ENCODE data around the gene POU2F1. TPM values are rescaled to one million over a fixed set of nuclear protein-coding genes. Genes with fewer than 3 reads are reported as not detected.

POU2F1 gene
- total RNA-seq, 4 donors from 2014 or later, result 14.0 to 45.5 (median 19.8) TPM

DNA sequence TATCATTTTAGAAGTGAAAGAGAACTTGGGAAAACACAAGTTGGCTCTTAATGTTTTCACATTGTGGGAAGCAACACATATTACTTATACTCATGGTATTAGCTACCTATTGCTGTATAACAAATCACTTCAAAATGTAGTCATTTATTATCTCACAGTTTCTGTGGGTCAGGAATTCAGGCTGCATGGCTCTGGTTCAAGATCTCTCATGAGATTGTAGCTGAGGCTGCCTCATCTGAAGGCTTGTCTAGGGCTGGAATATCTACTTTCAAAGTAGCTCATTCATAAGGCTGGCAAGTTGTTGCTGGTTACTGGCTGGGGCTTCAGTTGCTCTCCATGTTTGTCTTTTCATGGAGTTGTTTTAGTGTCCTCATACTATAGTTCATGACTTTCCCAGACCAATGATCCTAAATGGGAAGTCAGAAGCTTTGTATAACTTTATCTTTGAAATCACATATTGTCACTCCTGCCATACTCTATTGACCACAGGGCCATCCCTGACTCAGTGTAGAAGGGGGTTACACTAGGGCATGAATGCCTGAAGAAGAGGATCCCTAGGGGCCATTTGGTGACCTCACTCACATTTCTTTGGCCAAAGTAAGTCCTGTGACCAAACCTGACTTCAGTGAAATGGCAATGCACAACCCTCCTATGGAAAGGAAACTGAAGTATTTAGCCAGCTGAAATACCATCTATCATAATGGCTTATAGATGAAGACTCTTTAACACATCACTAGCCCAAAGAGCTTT lies 37.9 kb upstream of the POU2F1 start:
- Histone ChIP-seq H3K9me3 (no peaks in the 10 kb centered on the region), H3K27me3 (no peaks in the 10 kb centered on the region), H3K27ac (no peak overlapping the region), H3K4me1 (no peaks in the 10 kb centered on the region), H3K36me3 (no peaks in the 10 kb centered on the region), H3K4me3 (replicated peaks in 1 of 3) (no peak overlapping the region)
- TF ChIP-seq CTCF (IDR thresholded peaks at IDR 0.05) (no peak), POLR2A (IDR thresholded peaks at IDR 0.05) (no peak)
- no peak for DNase-seq
- intact Hi-C loops (cut with DNase I), result no loop called here

DNA sequence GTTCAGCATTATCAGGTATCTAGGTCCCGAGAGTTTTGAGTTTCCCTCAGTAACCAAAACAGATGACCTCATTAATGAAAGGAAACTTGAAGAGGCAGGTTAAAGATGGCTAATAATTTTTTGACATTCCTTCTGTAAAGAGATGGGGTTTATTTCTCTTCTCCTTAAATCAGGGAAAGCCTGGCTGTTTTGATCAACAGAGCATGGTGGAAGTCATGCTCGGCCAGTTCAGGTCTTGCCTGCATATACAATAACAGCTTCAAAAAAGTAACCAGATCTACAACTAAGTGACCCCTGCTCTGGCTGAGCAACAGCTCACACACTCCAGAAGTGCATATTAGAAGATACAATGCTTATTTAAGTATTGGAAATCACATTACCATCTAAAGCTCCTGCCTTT lies 36.6 kb upstream of the POU2F1 start:
- TF ChIP-seq POLR2A (IDR thresholded peaks at IDR 0.05) (no peak), CTCF (IDR thresholded peaks at IDR 0.05) (no peak)
- intact Hi-C loops (cut with DNase I), result no loop called here
- no peaks in the 10 kb centered on the region for H3K36me3 ChIP-seq
- no peaks in the 10 kb centered on the region for H3K9me3 ChIP-seq
- no peak overlapping the region for H3K4me3 ChIP-seq (replicated peaks in 1 of 3)
- no peaks in the 10 kb centered on the region for H3K27me3 ChIP-seq
- H3K27ac ChIP-seq, result no peak overlapping the region
- no peaks in the 10 kb centered on the region for H3K4me1 ChIP-seq
- no peak for DNase-seq
- 50 to 52% methylated on average over 2 of the region's 2 CpGs for WGBS, 2 donors

DNA sequence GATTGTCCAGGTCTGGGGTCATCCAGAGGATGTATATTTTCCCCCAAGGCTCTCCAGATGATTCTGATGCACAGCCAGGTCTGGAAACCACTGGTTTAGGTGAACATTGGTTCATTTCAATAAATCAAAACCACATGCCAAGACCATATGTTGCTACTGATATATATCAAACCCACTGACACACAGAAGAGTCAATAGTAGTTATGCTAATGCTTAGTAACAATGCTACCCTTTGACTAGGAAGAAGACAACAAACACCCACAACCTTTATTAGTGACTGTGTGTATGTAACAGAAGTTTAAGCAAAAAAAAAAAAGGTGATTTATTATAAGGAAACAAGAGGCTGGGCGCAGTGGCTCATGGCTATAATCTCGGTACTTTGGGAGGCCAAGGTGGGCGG lies 35.6 kb upstream of the POU2F1 start:
- TF ChIP-seq POLR2A (IDR thresholded peaks at IDR 0.05) (no peak), CTCF (IDR thresholded peaks at IDR 0.05) (no peak)
- intact Hi-C loops (cut with DNase I), result no loop called here
- Histone ChIP-seq H3K4me1 (no peaks in the 10 kb centered on the region), H3K27me3 (no peaks in the 10 kb centered on the region), H3K27ac (no peak overlapping the region), H3K4me3 (replicated peaks in 1 of 3) (no peak overlapping the region), H3K36me3 (no peaks in the 10 kb centered on the region), H3K9me3 (no peaks in the 10 kb centered on the region)
- 90 to 94% methylated on average over 3 of the region's 3 CpGs for WGBS, 2 donors
- DNase-seq, result no peak

GRCh38 chr1:167185974-167186657 lies 34.6 kb upstream of the POU2F1 start:
- Histone ChIP-seq H3K4me3 (replicated peaks in 1 of 3) (no peak overlapping the region), H3K27ac (no peak overlapping the region), H3K36me3 (no peaks in the 10 kb centered on the region), H3K4me1 (no peaks in the 10 kb centered on the region), H3K9me3 (no peaks in the 10 kb centered on the region), H3K27me3 (no peaks in the 10 kb centered on the region)
- 80 to 87% methylated on average over 6 of the region's 6 CpGs for WGBS, 2 donors
- intact Hi-C loops (cut with DNase I), result no loop called here
- TF ChIP-seq POLR2A (IDR thresholded peaks at IDR 0.05), result no peak
- no peak for TF ChIP-seq CTCF (IDR thresholded peaks at IDR 0.05)
- no peak for DNase-seq

GRCh38 chr1:167186771-167187170 lies 33.9 kb upstream of the POU2F1 start:
- whole genome bisulfite sequencing, 2 donors, result 95% methylated on average over 2 of the region's 2 CpGs
- Histone ChIP-seq H3K4me3 (replicated peaks in 1 of 3) (no peak overlapping the region), H3K9me3 (no peaks in the 10 kb centered on the region), H3K36me3 (no peaks in the 10 kb centered on the region), H3K27me3 (no peaks in the 10 kb centered on the region), H3K4me1 (no peaks in the 10 kb centered on the region), H3K27ac (no peak overlapping the region)
- no peak for DNase-seq
- TF ChIP-seq POLR2A (IDR thresholded peaks at IDR 0.05) (no peak), CTCF (IDR thresholded peaks at IDR 0.05) (no peak)
- intact Hi-C loops (cut with DNase I), result no loop called here

Measured in thyroid gland (tissue), 4 donors.